Spleen (tissue), 11 donors: ENCODE data around the gene ABHD17C. TPM values are rescaled to one million over a fixed set of nuclear protein-coding genes. Genes with fewer than 3 reads are reported as not detected.
"Not testable (repeated sequence)": the region's sequence is repeated elsewhere in the genome, so short reads cannot be mapped to it uniquely, and the experiment has no call there.

ENCODE experiments used
- DNase-seq: peaks from one replicate; pipeline ENCODE4 v3.0.0-alpha.2; 2020
- H3K27ac ChIP-seq, 8 donors: fragments of 200-600 bp; sonication (generic) in 7 of 8; 1 replicate in 4 of 8; 2 replicates in 4 of 8; pipeline versions ENCODE4 v1.5.0 to v1.8.0; 2016 to 2021; ENCODE audit warnings: inconsistent platforms in 4 of 8, mild to moderate bottlenecking in 4 of 8, moderate library complexity in 1 of 8
- H3K27me3 ChIP-seq, 7 donors: fragments of 200-600 bp; sonication (generic) in 6 of 7; replicated peaks in 1 of 7; 1 replicate in 4 of 7; 2 replicates in 3 of 7; pipeline versions ENCODE4 v1.5.0 to v1.8.0; 2016 to 2021; ENCODE audit warnings: inconsistent platforms in 3 of 7, mild to moderate bottlenecking in 1 of 7
- H3K36me3 ChIP-seq, 6 donors: fragments of 200-600 bp; sonication (generic) in 5 of 6; 1 replicate in 4 of 6; 2 replicates in 2 of 6; pipeline versions ENCODE4 v1.5.0 to v1.8.0; 2016 to 2021; ENCODE audit warnings: inconsistent platforms in 2 of 6
- H3K4me1 ChIP-seq, 6 donors: fragments of 200-600 bp; sonication (generic) in 5 of 6; 1 replicate in 3 of 6; 2 replicates in 3 of 6; pipeline versions ENCODE4 v1.5.0 to v1.8.0; 2016 to 2021; ENCODE audit warnings: inconsistent platforms in 3 of 6
- H3K4me3 ChIP-seq, 8 donors: fragments of 200-600 bp; sonication (generic) in 7 of 8; 1 replicate in 4 of 8; 2 replicates in 4 of 8; pipeline versions ENCODE4 v1.5.0 to v1.8.0; 2016 to 2021; ENCODE audit warnings: inconsistent platforms in 4 of 8, mild to moderate bottlenecking in 4 of 8, moderate library complexity in 2 of 8
- H3K9me3 ChIP-seq, 8 donors: fragments of 200-600 bp; sonication (generic) in 7 of 8; 1 replicate in 4 of 8; 2 replicates in 4 of 8; pipeline versions ENCODE4 v1.5.0 to v1.8.0; 2016 to 2021; ENCODE audit warnings: inconsistent platforms in 4 of 8
- CTCF ChIP-seq, 11 experiments: fragments of 200-600 bp in 7 of 11; fragments of 450-650 bp in 4 of 11; sonication (generic) in 4 of 11; IDR thresholded peaks in 8 of 11; conservative IDR thresholded peaks in 3 of 11; 1 replicate in 7 of 11; 2 replicates in 4 of 11; pipeline versions ENCODE4 v1.4.0 to v1.8.0; 2016 to 2021; ENCODE audit warnings: antibody characterized with exemption in 11 of 11, inconsistent platforms in 4 of 11, mild to moderate bottlenecking in 1 of 11
- POLR2A ChIP-seq, 3 donors: fragments of 450-650 bp; IDR thresholded peaks; one replicate each; pipeline ENCODE4 v1.5.1; 2017; ENCODE audit warnings: antibody characterized with exemption in 3 of 3, mild to moderate bottlenecking in 1 of 3
- POLR2AphosphoS5 ChIP-seq, 3 donors: sonication (generic); formaldehyde crosslinking; IDR thresholded peaks; one replicate each; pipeline ENCODE4 v1.5.1; 2017; ENCODE audit warnings: antibody characterized with exemption in 3 of 3
- WGBS, 5 donors: extraction: QIAGEN DNeasy Blood & Tissue Kit in 3 of 5; methylation state at CpG; one replicate each; pipeline versions ENCODE4 v1.1.5 to v1.1.7; 2013 to 2018; 5-methylcytosine and 5-hydroxymethylcytosine counted together
- intact Hi-C: fragments of 100-400 bp; cut with DNase I; formaldehyde crosslinking; loops from one replicate; pipeline ENCODE4 v1.15.0; 2023; ENCODE audit warnings: low total_unique reads
- polyA plus RNA-seq, 3 donors: library from polyadenylated mRNA; stranded (reverse); fragments of 200-250 nt; gene quantifications; one replicate each; pipeline ENCODE4 v1.2.1, GENCODE V29; 2013
- total RNA-seq, 7 donors: library from RNA; depleted of rRNA in 3 of 7; stranded (reverse); fragments of >200 nt in 3 of 7; fragmentation: NEBNext Ultra II Directional in 4 of 7; extraction: Animal tissue kit (Norgen Biotek cat#: 25700) in 4 of 7; gene quantifications; one replicate each; pipeline versions ENCODE4 v1.1.0 to v1.2.1, GENCODE V29; 2016 to 2021
- donor health status: healthy with polysubstance abuse.
- donor health status: DM: no; HTN: no; CAD: no; lungs with moderate emphysema.
- donor health status: DM: no; HTN: no; CAD: no.
- donor health status: Bipolar disorder and iron deficiency.
- donor health status: healthy.
- donor health status: DM: no; HTN: no; CAD: no.
- donor health status: DM: yes; HTN: yes; CAD: no.

Gene ABHD17C
- total and polyA plus RNA-seq, 10 donors: 4.2 to 17.0 (median 10.9) TPM

GRCh38 chr15:80760960-80761359 lies 65.8 kb downstream of the ABHD17C start:
- Histone ChIP-seq H3K27ac (peak overlapping the region in 3 of 8 donors; percentile 26 to 38 (median 36)), H3K27me3 (no peaks in the 10 kb centered on the region), H3K36me3 (no peaks in the 10 kb centered on the region), H3K4me3 (no peak overlapping the region), H3K4me1 (peaks cover 0 to 21% (median 15%) of the 10 kb centered on the region in 6 donors), H3K9me3 (no peaks in the 10 kb centered on the region)
- 7 to 12% (median 8%) methylated on average over 4 of the region's 4 CpGs for WGBS, 5 donors
- no peak for DNase-seq
- TF ChIP-seq CTCF (IDR thresholded peaks at IDR 0.05 in 8 of 11, conservative IDR thresholded peaks at IDR 0.05 in 3 of 11) (no peak), POLR2AphosphoS5 (IDR thresholded peaks at IDR 0.05) (peak in 1 of 3 donors; percentile 64), POLR2A (IDR thresholded peaks at IDR 0.05) (no peak)
- intact Hi-C loops: no loop called here

GRCh38 chr15:80761754-80762153 lies 66.6 kb downstream of the ABHD17C start:
- WGBS, 5 donors: 67 to 82% (median 80%) methylated on average over 6 of the region's 6 CpGs
- Histone ChIP-seq H3K27ac (peak overlapping the region in 4 of 8 donors; percentile 14 to 38 (median 32)), H3K9me3 (no peaks in the 10 kb centered on the region), H3K4me1 (peaks cover 0 to 17% (median 15%) of the 10 kb centered on the region in 6 donors), H3K36me3 (no peaks in the 10 kb centered on the region), H3K4me3 (no peak overlapping the region), H3K27me3 (no peaks in the 10 kb centered on the region)
- intact Hi-C loops: no loop called here
- TF ChIP-seq POLR2AphosphoS5 (IDR thresholded peaks at IDR 0.05): no peak
- no peak for DNase-seq

DNA sequence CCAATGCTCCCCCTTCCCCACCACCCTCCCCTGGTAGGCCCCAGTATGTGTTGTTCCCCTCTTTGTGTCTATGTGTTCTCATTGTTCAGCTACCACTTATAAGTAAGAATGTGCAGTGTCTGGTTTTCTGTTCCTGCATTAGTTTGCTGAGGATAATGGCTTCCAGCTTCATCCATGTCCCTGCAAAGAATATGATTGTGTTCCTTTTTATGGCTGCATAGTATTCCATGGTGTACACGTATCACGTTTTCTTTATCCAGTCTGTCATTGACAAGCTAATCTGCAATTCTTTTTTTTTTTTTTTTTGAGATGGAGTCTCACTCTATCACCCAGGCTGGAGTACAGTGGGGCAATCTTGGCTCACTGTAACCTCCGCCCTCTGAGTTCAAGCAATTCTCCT lies 68.1 kb downstream of the ABHD17C start:
- not testable (repeated sequence) for H3K27me3 ChIP-seq

DNA sequence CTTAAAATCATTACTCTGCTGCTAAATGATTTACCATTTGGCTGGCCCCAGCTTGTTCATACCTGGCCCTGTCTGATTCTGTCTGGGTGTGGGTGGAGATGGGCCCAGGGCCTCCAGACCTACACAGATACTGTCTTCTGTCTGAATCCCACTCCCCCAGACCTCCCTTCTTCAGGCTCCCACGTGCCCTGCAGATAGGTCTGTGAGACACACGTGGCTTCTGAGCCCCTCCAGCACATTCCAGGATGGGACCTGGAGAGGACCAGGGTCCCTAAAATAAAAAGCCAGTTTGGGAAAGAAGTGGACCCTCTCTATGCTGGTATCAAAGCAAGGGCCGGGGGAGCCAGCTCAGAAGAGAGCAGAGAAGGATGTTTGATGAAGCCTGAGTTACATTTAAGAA lies 69.4 kb downstream of the ABHD17C start:
- H3K4me3 ChIP-seq: no peak overlapping the region
- peaks cover 0 to 17% (median 13%) of the 10 kb centered on the region in 6 donors for H3K4me1 ChIP-seq
- H3K36me3 ChIP-seq: no peaks in the 10 kb centered on the region
- intact Hi-C loops: no loop called here
- no peak for DNase-seq
- H3K27ac ChIP-seq: no peak overlapping the region
- no peaks in the 10 kb centered on the region for H3K27me3 ChIP-seq
- TF ChIP-seq POLR2AphosphoS5 (IDR thresholded peaks at IDR 0.05): no peak
- H3K9me3 ChIP-seq: no peaks in the 10 kb centered on the region
- WGBS, 5 donors: 73 to 93% (median 81%) methylated on average over 3 of the region's 3 CpGs

More for the DNA sequence above, 68.1 kb downstream of the ABHD17C start:
- H3K9me3 ChIP-seq, H3K36me3 ChIP-seq, H3K4me3 ChIP-seq, H3K27ac ChIP-seq, intact Hi-C loops, DNase-seq: not testable (repeated sequence)
- WGBS, 5 donors: 95 to 99% (median 96%) methylated on average over 3 of the region's 3 CpGs
- peaks cover 0 to 17% (median 15%) of the 10 kb centered on the region in 6 donors for H3K4me1 ChIP-seq

DNA sequence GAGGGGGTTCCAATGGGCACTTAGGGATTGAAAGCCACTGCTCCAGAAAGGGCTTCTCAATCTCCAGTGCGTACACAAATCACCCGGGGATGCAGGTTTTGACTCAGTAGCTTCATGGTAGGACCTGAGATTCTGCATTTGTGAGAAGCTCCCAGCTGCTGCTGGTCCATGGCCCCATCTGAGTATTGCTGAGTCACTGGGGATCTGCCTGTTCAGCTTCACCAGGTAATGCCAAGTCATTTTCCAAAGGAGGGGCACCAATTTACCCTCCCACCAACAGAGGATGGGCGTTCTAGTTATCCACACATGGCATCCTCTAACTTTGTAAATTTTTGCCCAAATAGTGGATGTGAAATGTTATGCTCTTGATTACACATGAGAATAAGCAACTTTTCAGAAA lies 71.2 kb downstream of the ABHD17C start:
- TF ChIP-seq POLR2AphosphoS5 (IDR thresholded peaks at IDR 0.05) (no peak), POLR2A (IDR thresholded peaks at IDR 0.05) (no peak), CTCF (IDR thresholded peaks at IDR 0.05 in 8 of 11, conservative IDR thresholded peaks at IDR 0.05 in 3 of 11) (no peak)
- H3K4me1 ChIP-seq: peaks cover 0 to 7% (median 5%) of the 10 kb centered on the region in 6 donors
- H3K36me3 ChIP-seq: no peaks in the 10 kb centered on the region
- DNase-seq: no peak
- no peak overlapping the region for H3K4me3 ChIP-seq
- H3K9me3 ChIP-seq: no peaks in the 10 kb centered on the region
- 80 to 94% (median 89%) methylated on average over 3 of the region's 3 CpGs for WGBS, 5 donors
- intact Hi-C loops: no loop called here
- H3K27me3 ChIP-seq: no peaks in the 10 kb centered on the region
- no peak overlapping the region for H3K27ac ChIP-seq

GRCh38 chr15:80768158-80768557 lies 73.0 kb downstream of the ABHD17C start:
- H3K9me3 ChIP-seq: no peaks in the 10 kb centered on the region
- H3K27me3 ChIP-seq: no peaks in the 10 kb centered on the region
- H3K36me3 ChIP-seq: no peaks in the 10 kb centered on the region
- no peak for DNase-seq
- no peak overlapping the region for H3K4me3 ChIP-seq
- TF ChIP-seq POLR2AphosphoS5 (IDR thresholded peaks at IDR 0.05) (no peak), CTCF (IDR thresholded peaks at IDR 0.05 in 8 of 11, conservative IDR thresholded peaks at IDR 0.05 in 3 of 11) (no peak), POLR2A (IDR thresholded peaks at IDR 0.05) (no peak)
- intact Hi-C loops: no loop called here
- no peaks in the 10 kb centered on the region for H3K4me1 ChIP-seq
- 78 to 100% (median 88%) methylated on average over 1 of the region's 1 CpG for WGBS, 5 donors
- no peak overlapping the region for H3K27ac ChIP-seq
